K562 (cell line): ENCODE results near the gene FSTL4. TPM values are rescaled to one million over a fixed set of nuclear protein-coding genes. Genes with fewer than 3 reads are reported as not detected.

Experiments
- ATAC-seq: fragments of 200-7000 bp; cut with Tn5 transposase; 3 replicates; pipeline ENCODE4 v1.9.1; 2020; ENCODE audit warnings: moderate library complexity
- BruUV-seq: library from RNA; stranded (reverse); fragments of 400-500 nt; replicated peaks from 2 replicates; lab custom pipeline; 2021; lab: Mats Ljungman, UMichigan
- CTCF ChIA-PET: fragments of 300-600 bp; formaldehyde crosslinking; extraction: SDS; loops from one replicate; lab custom pipeline; 2021; ENCODE audit warnings: low intra/inter-chr PET ratio; lab: Yijun Ruan, JAX
- POLR2A ChIA-PET: fragments of 300-600, 350-650 bp; sonication (Branson Sonifier 250); formaldehyde crosslinking; extraction: SDS; loops from one replicate; lab custom pipeline; 2021; ENCODE audit warnings: antibody characterized with exemption, inconsistent platforms; lab: Yijun Ruan, JAX
- DNase-seq, 4 experiments: peaks; one replicate each; pipeline versions ENCODE4 v3.0.0 to v3.0.0-alpha.2; 2011 to 2018; ENCODE audit warnings: low spot score in 3 of 4, mixed read lengths in 3 of 4; ENCODE audit errors: extremely low read depth in 1 of 4
- FAIRE-seq: peaks from 2 replicates; lab custom pipeline; 2011; peaks lifted over from hg19 to GRCh38; lab: Jason Lieb, UNC
- H2AFZ ChIP-seq: 2 replicates; pipeline ENCODE4 v1.6.0; 2011; ENCODE audit warnings: low read depth, low read length, control low read depth, inconsistent platforms
- H3K27ac ChIP-seq: fragments of 200-600 bp; 3 replicates; pipeline ENCODE4 v1.8.0; 2011; ENCODE audit warnings: low read depth, mild to moderate bottlenecking, control low read depth, inconsistent platforms, low read length, moderate library complexity, mixed read lengths; ENCODE audit errors: extremely low read depth
- H3K27me3 ChIP-seq, 2 experiments: fragments of 300-600 bp in 1 of 2; 2 replicates in 1 of 2; 3 replicates in 1 of 2; pipeline versions ENCODE4 v1.6.0 to v1.8.0; 2011; ENCODE audit warnings: inconsistent platforms in 2 of 2, low read length in 2 of 2, mild to moderate bottlenecking in 1 of 2, mixed read lengths in 1 of 2, moderate library complexity in 1 of 2; ENCODE audit not compliant: control insufficient read depth in 2 of 2, insufficient read depth in 2 of 2
- H3K36me3 ChIP-seq: fragments of 300-600 bp; 3 replicates; pipeline ENCODE4 v1.8.0; 2011; ENCODE audit warnings: mild to moderate bottlenecking, low read length, inconsistent platforms; ENCODE audit not compliant: control insufficient read depth, insufficient read depth
- H3K4me1 ChIP-seq, 2 experiments: fragments of 200-600 bp in 1 of 2; replicated peaks in 1 of 2; 2 replicates in 1 of 2; 3 replicates in 1 of 2; pipeline versions ENCODE4 v1.5.1 to v1.8.0; 2011; ENCODE audit warnings: inconsistent platforms in 2 of 2, low read length in 2 of 2, mild to moderate bottlenecking in 1 of 2, mixed read lengths in 1 of 2, moderate library complexity in 1 of 2; ENCODE audit not compliant: control insufficient read depth in 2 of 2, insufficient read depth in 2 of 2
- H3K4me2 ChIP-seq: 2 replicates; pipeline ENCODE4 v1.6.1; 2011; ENCODE audit warnings: low read length, control low read depth, inconsistent platforms, mixed read lengths; ENCODE audit not compliant: insufficient read depth
- H3K4me3 ChIP-seq: fragments of 200-600 bp; sonication (generic), shearing (Covaris generic); 2 replicates; pipeline ENCODE4 v1.5.1; 2016; ENCODE audit warnings: control low read depth, inconsistent platforms
- H3K79me2 ChIP-seq: fragments of 200-600 bp; 3 replicates; pipeline ENCODE4 v1.8.0; 2011; ENCODE audit warnings: low read length, inconsistent platforms; ENCODE audit not compliant: control insufficient read depth, insufficient read depth
- H3K9ac ChIP-seq, 2 experiments: 2 replicates each; pipeline versions ENCODE4 v1.6.0 to v1.6.1; 2011; ENCODE audit warnings: low read depth in 2 of 2, low read length in 2 of 2, control low read depth in 1 of 2, inconsistent platforms in 1 of 2, mild to moderate bottlenecking in 1 of 2, mixed read lengths in 1 of 2; ENCODE audit not compliant: insufficient read depth in 1 of 2
- H3K9me1 ChIP-seq: one replicate; pipeline ENCODE4 v1.6.0; 2011; ENCODE audit warnings: inconsistent platforms, mild to moderate bottlenecking, low read length, moderate library complexity; ENCODE audit not compliant: control insufficient read depth, insufficient read depth
- H3K9me3 ChIP-seq: replicated peaks from 2 replicates; pipeline ENCODE4 v1.5.1; 2011; ENCODE audit warnings: low read depth, low read length, inconsistent platforms; ENCODE audit not compliant: control insufficient read depth, insufficient read depth
- H4K20me1 ChIP-seq: replicated peaks from 2 replicates; pipeline ENCODE4 v1.6.1; 2011; ENCODE audit warnings: low read length, inconsistent platforms, mixed read lengths; ENCODE audit not compliant: control insufficient read depth, insufficient read depth
- EWSR1 ChIP-seq: fragments of 450-650 bp; IDR thresholded peaks from 2 replicates; pipeline ENCODE4 v1.6.1; 2018; ENCODE audit warnings: borderline replicate concordance, mild to moderate bottlenecking, low read depth, moderate library complexity; ENCODE audit not compliant: partially characterized antibody
- IFI16 ChIP-seq: fragments of 250-450 bp; sonication (Bioruptor Pico); IDR thresholded peaks from 2 replicates; pipeline ENCODE4 v2.1.2; 2022; ENCODE audit warnings: mild to moderate bottlenecking, inconsistent platforms
- ILK ChIP-seq: fragments of 450-650 bp; IDR thresholded peaks from 2 replicates; pipeline ENCODE4 v1.6.1; 2016; ENCODE audit warnings: missing genetic modification characterization, low read depth, mild to moderate bottlenecking, missing compliant biosample characterization, moderate library complexity, borderline replicate concordance
- KDM5B ChIP-seq: fragments of 200-600 bp; sonication (generic); IDR thresholded peaks from 2 replicates; pipeline ENCODE4 v1.6.1; 2012; ENCODE audit warnings: low read depth, mild to moderate bottlenecking, moderate library complexity, low read length, control low read depth, inconsistent platforms; ENCODE audit not compliant: insufficient replicate concordance
- SMAD4 ChIP-seq: fragments of 250-450 bp; sonication (Bioruptor Pico); conservative IDR thresholded peaks from 2 replicates; pipeline ENCODE4 v1.8.0; 2021; ENCODE audit warnings: inconsistent platforms, mild to moderate bottlenecking, moderate library complexity
- SRSF7 ChIP-seq: fragments of 200-400 bp; formaldehyde crosslinking; optimal IDR thresholded peaks from 2 replicates; pipeline ENCODE3; 2017; ENCODE audit warnings: mild to moderate bottlenecking, low read depth, low read length
- TBP ChIP-seq: optimal IDR thresholded peaks from 2 replicates; pipeline ENCODE3; 2011; ENCODE audit warnings: low read depth, low read length, improper control_type of control experiment
- TCFL5 ChIP-seq: fragments of 250-450 bp; sonication (Bioruptor Pico); conservative IDR thresholded peaks from 2 replicates; pipeline ENCODE4 v1.6.1; 2021; ENCODE audit warnings: mild to moderate bottlenecking, moderate library complexity, matching md5 sums
- THAP12 ChIP-seq: fragments of 250-450 bp; sonication (Bioruptor Pico); IDR thresholded peaks from 2 replicates; pipeline ENCODE4 v1.9.0; 2021; ENCODE audit warnings: mild to moderate bottlenecking, inconsistent platforms
- ZNF12 ChIP-seq: sonication (generic); formaldehyde crosslinking; IDR thresholded peaks from 2 replicates; pipeline ENCODE4 v1.4.0; 2020; ENCODE audit warnings: mild to moderate bottlenecking, missing genetic modification reagents
- ZNF764 ChIP-seq: fragments of 250-450 bp; sonication (Bioruptor Pico); IDR thresholded peaks from 2 replicates; pipeline ENCODE4 v1.4.0; 2020; ENCODE audit warnings: low read depth, mild to moderate bottlenecking, moderate library complexity
- ZNF780A ChIP-seq: fragments of 250-450 bp; sonication (Bioruptor Pico); IDR thresholded peaks from 2 replicates; pipeline ENCODE4 v1.5.0; 2021; ENCODE audit warnings: mild to moderate bottlenecking
- WGBS: fragments of 100-300 bp; shearing (Covaris generic); methylation state at CpG from one replicate; pipeline ENCODE4 v1.1.6; 2016; ENCODE audit warnings: low coverage, mixed read lengths; ENCODE audit not compliant: insufficient coverage; ENCODE audit errors: missing lambda C conversion rate; 5-methylcytosine and 5-hydroxymethylcytosine counted together
- in situ Hi-C: fragments of 300-500 bp; cut with MboI; formaldehyde crosslinking; loops from 4 replicates; pipeline ENCODE4 v1.15.0; 2018; ENCODE audit warnings: inconsistent platforms, mixed read lengths
- intact Hi-C: fragments of 100-400 bp; cut with micrococcal nuclease; formaldehyde crosslinking; loops from 2 replicates; pipeline ENCODE4 v1.14.2; 2022
- polyA plus RNA-seq, 8 experiments: library from polyadenylated mRNA; depleted of rRNA in 4 of 8; stranded (reverse) in 5 of 8; unstranded in 3 of 8; fragments of >200 nt; fragmentation: Nextera tagmentation in 2 of 8; fragmentation: Illumina TruSeq in 1 of 8; extraction: Ambion mirVana in 2 of 8; extraction: Trizol in 1 of 8; gene quantifications; 2 replicates each; pipeline versions ENCODE4 v1.2.1 to v1.2.3, GENCODE V29; 2011 to 2014; ENCODE audit warnings: inconsistent platforms in 1 of 8, missing spikeins in 1 of 8
- total RNA-seq, 7 experiments: library from RNA; depleted of rRNA in 6 of 7; stranded (reverse); fragments of >200 nt in 6 of 7; fragmentation: Illumina TruSeq in 2 of 7; extraction: Trizol in 2 of 7; gene quantifications; 2 replicates each; pipeline versions ENCODE4 v1.2.1 to v1.2.3, GENCODE V29; 2011 to 2021; ENCODE audit warnings: low replicate concordance in 1 of 7
- TF ChIP-seq, protein P1 (sequence below): fragments of 450-650 bp; formaldehyde crosslinking; IDR thresholded peaks from 2 replicates; pipeline ENCODE4 v1.4.0; 2020; ENCODE audit warnings: mild to moderate bottlenecking, moderate library complexity

Gene FSTL4
- total and polyA plus RNA-seq, 9 of the 15 experiments (the other 6 are each of a cell fraction or from before 2014, with no cell fraction given) = 0.08 to 0.18 (median 0.10) TPM; not detected in 5

DNA sequence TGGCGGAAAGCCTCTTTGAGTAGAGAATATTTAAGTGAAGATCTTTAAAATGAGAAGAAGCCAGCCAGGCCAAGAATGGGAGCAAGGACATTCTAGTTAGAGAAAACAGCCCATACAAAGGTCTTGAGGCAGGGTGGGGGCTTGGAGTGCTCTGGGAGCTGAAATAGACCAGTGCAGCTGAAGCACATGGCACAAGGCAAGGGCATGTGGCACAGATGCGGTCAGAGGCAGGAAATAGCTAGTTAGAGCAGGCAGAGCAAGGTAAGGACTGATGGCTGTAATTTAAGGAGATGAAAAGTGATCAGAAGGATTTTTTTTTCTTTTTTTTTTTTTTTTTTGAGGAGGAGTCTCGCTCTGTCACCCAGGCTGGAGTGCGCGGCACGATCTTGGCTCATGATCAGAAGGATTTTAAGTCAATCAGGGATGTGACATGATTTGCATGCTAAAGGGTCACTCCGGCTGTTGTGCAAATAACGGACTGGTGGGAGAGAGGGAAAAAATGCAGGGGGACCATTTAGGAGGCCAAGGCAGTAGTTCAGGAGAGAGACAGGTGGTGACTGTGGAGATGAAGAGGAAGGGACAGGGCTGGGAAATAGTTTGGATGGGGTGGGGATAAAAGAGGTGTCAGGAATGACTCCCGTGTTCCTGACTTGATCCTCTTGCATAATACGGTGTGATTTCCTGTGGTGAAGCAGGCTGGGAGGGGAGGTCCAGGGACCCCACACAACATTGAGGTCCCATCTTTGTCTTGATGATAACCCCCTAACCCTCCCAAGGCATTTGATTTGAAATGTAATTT, 352.9 kb downstream of the FSTL4 start:
- H3K36me3 ChIP-seq = no peaks in the 10 kb centered on the region
- H3K4me2 ChIP-seq = no peak overlapping the region
- in situ Hi-C loops = no loop called here
- WGBS = 0% methylated on average over 6 of the region's 10 CpGs
- H4K20me1 ChIP-seq = peaks cover 7% of the 10 kb centered on the region; the same call in 1 of the 2 replicates
- ATAC-seq (no peak), FAIRE-seq (no peak), DNase-seq (no peak)
- no peaks in the 10 kb centered on the region for H3K9me3 ChIP-seq
- no peaks in the 10 kb centered on the region for H3K4me1 ChIP-seq
- ChIA-PET POLR2A (no interaction called here), CTCF (no interaction called here)
- H3K4me3 ChIP-seq = no peak overlapping the region
- intact Hi-C loops = no loop called here
- H3K27ac ChIP-seq = no peak overlapping the region
- peaks cover 15 to 68% of the 10 kb centered on the region in 2 experiments for H3K27me3 ChIP-seq
- H3K9ac ChIP-seq = no peak overlapping the region
- BruUV-seq = no TSS peak
- no peak for TF ChIP-seq EWSR1
- TF ChIP-seq THAP12 (CRISPR knock-in tag) = no peak
- TF ChIP-seq ZNF12 (CRISPR knock-in tag) = no peak
- TF ChIP-seq ZNF780A (CRISPR knock-in tag) = no peak
- no peak for TF ChIP-seq SRSF7
- TF ChIP-seq IFI16 (CRISPR knock-in tag) = no peak
- TF ChIP-seq SMAD4 = no peak
- no peak for TF ChIP-seq ILK (tag)
- no peak for TF ChIP-seq TBP
- TF ChIP-seq, protein P1, sequence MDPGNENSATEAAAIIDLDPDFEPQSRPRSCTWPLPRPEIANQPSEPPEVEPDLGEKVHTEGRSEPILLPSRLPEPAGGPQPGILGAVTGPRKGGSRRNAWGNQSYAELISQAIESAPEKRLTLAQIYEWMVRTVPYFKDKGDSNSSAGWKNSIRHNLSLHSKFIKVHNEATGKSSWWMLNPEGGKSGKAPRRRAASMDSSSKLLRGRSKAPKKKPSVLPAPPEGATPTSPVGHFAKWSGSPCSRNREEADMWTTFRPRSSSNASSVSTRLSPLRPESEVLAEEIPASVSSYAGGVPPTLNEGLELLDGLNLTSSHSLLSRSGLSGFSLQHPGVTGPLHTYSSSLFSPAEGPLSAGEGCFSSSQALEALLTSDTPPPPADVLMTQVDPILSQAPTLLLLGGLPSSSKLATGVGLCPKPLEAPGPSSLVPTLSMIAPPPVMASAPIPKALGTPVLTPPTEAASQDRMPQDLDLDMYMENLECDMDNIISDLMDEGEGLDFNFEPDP (CRISPR knock-in tag) = no peak
- TF ChIP-seq TCFL5 (CRISPR knock-in tag) = no peak
- no peak for TF ChIP-seq ZNF764 (CRISPR knock-in tag)
- no peak for TF ChIP-seq KDM5B
- no peak overlapping the region for H2AFZ ChIP-seq
- no peaks in the 10 kb centered on the region for H3K79me2 ChIP-seq
- no peaks in the 10 kb centered on the region for H3K9me1 ChIP-seq
